Germinal center (tissue), 1 donor: Measurements from ENCODE around the gene LCN9.
"Not testable (repeated sequence)": the region's sequence is repeated elsewhere in the genome, so short reads cannot be mapped to it uniquely, and the experiment has no call there.

Experiments
- DNase-seq: peaks from one replicate; pipeline ENCODE4 v3.0.0; 2012; ENCODE audit warnings: mixed read lengths, low spot score

Gene LCN9

DNA sequence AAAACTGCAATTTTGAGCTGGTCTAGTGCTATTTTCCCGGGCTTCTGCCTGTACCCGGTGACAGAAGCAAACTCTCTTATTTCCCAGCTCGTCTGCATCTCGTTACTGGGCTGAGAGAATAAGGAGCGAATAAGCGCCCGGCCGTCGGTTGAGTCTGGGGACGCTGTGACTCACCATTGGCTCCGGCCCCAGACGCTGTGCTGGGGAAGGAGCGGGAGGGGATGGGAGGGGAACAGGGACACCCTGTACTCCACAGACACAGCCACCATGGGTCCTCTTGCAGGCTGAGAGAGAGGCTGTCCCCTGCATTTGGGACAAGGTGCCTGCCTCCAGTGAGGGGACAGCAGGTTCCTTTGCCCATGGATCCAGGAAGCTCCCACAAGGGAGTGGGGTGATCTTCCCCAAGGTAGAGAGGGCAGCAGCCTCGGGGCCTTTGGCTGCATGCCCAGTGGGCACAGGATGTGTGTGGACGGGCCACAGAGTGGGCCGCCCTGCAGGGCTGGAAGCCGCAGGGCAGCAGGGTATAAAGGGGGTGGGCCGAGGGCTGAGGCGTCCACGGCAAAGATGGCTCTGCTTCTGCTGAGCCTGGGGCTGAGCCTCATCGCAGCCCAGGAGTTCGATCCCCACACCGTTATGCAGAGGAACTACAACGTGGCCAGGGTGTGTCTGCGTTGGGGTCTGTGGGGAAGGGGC is at the start of gene LCN9:
Gene LCN9, plus strand, starts transcription at position 552 of the 693 bp plus-strand sequence. Its CDS starts 13 bp downstream, at position 565.
- DNase-seq = no peak

DNA sequence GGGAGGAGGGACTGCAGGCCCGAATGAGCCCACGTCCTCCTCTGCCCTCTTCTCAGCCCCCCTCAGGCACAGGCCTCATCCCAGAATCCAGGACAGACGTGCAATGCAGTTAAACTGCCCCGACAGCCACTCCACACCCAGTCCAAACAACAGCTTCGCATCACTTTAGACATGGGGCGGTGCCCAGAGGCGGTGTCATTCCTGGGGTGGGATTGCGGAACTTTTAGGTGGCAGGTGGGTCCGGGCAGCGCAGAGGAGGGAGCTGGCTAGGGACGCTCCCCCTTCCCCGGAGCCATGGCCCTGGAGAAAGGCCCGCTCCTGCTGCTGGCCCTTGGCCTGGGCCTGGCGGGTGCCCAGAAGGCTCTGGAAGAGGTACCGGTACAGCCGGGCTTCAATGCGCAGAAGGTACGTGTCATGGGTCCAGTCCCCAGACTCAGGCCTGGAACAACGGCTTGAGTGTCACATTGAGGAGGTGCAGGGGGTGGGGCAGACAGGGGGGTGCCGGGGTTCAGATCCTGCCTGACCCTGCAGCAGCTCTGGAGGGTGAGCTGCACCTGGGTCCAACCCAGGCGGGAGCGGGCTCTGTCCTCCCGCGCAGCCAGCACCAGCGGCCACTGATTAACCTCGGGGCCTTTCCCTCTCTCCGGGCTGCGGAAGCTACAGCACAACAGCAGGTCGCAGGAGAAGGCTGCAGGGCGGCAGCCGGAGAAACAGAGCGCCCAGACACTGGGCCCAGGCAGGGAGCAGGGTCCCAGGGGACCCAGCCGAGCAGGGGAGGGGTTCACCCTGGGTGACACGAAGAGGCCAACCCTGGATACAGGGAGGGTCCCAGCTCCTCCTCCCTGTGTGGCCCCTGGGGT is 48.9 kb upstream of the LCN9 start:
- no peak for DNase-seq

DNA sequence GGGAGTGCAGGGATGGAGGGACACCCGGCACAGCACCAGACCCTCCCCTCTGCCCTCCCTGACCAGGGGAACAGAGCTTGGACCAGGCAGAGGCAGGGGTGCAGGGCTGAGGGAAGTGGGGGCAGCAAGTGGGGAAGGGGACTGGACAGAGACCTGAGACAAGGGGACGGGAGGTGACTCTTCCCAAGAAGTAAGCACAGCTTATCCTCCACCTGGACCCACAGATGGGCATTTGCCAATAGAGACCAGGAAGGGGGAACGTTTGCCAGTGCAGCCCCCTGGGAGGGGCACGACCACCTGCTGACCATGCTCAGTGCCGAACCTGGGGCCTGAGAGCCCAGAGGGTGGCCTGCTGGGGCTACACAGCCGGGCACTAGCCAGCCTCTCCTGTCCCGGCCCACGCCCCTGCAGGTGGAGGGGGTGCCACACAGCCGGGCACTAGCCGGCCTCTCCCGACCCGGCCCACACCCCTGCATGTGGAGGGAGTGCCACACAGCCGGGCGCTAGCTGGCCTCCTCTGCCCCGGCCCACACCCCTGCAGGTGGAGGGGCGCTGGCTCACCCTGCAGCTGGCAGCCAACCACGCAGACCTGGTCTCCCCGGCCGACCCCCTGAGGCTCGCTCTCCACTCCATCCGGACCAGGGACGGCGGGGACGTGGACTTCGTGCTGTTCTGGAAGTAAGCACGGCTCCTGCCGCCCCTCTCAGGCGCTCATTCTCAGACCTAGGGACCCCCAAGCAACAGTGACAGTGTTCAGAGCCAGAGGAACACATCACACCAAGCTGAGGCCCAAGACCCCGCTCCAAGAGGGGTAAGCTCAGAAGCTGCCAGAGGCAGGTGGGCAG is 48.1 kb upstream of the LCN9 start:
- DNase-seq = no peak

GRCh38 chr9:135615666-135616618 is 47.2 kb upstream of the LCN9 start:
- DNase-seq = no peak

GRCh38 chr9:135616619-135617537 is 46.2 kb upstream of the LCN9 start:
- DNase-seq = no peak

DNA sequence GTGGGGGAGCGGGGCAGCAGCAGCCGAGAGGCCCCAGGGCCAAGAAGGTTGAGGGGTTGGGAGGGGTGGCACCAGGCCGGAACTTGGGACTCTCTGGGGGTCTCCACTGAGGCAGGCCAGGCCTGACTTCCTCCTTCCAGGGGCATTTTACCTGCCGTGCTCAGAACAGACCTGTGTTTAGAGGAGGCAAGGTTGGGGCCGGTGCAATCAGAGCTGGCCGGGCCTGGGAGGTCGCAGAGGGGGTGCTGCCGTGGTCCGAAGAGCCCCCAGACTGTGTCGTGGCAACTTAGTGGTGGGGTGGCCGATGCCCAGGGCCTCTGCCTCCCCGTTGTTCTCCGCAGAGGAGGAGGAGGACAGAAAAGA is 45.6 kb upstream of the LCN9 start:
- DNase-seq = no peak

GRCh38 chr9:135617991-135618411 is 45.1 kb upstream of the LCN9 start:
- DNase-seq = no peak

DNA sequence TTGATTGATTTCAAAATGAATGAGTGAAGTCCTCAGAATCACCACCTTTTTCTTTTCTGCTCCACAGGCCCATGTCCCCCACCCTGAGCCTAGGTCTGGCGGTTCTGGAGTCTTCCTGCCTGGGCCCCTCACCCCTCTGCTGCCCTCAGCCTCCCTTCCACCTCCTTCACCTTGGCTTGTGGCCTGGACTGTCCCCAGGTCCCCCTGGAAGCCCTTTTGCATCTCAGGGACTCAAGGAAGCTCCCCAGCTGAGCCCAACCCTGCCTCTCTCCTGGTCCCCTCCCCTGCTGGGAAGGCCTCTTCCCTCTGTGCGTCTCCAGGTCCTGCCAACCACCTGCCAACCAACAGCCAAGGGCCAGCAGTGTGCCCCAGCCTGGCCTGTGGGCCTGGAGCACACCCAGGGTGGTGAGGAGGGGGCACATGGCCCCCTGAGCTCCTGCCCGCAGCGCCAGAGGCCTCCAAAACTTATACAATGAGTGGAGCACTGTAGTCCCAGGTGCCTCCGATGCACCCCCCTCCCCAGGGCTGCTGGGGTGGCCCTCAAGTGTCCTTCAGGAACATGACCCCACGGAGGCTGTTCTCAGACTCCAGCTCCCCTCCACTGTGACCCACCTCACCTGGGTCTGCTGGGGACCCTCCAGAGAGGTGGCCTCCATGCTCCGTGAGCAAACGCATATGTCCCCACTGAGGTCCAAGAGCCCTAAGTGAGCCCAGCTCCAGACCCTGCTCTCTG is 44.1 kb upstream of the LCN9 start:
- DNase-seq = no peak

- no peak for DNase-seq
Observed at GRCh38 chr9:135619599-135619886, 43.6 kb upstream of the LCN9 start.

DNA sequence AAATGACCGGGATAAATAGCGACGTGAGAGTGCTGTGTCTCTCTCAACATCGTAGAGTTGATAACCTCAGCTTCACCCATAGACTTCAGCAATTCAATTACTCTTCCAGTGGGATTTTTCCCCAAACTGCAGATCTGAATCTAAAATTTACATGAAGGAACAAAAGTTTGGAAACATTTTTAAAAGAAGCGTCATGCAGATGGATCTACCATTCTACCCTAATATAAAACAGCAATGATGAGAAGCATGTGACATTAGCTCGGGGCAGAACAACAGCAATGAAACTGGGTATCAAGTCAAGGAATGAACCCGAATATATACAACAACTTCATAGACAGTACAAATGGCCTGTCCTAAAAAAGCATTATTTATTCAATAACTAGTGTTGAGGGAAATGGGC is 42.6 kb upstream of the LCN9 start:
- DNase-seq = no peak

- no peak for DNase-seq
Observed at GRCh38 chr9:135622415-135623020, 40.6 kb upstream of the LCN9 start.

- no peak for DNase-seq
Observed at GRCh38 chr9:135624282-135624681, 38.8 kb upstream of the LCN9 start.

- DNase-seq = no peak
Observed at GRCh38 chr9:135632841-135633240, 30.3 kb upstream of the LCN9 start.

DNA sequence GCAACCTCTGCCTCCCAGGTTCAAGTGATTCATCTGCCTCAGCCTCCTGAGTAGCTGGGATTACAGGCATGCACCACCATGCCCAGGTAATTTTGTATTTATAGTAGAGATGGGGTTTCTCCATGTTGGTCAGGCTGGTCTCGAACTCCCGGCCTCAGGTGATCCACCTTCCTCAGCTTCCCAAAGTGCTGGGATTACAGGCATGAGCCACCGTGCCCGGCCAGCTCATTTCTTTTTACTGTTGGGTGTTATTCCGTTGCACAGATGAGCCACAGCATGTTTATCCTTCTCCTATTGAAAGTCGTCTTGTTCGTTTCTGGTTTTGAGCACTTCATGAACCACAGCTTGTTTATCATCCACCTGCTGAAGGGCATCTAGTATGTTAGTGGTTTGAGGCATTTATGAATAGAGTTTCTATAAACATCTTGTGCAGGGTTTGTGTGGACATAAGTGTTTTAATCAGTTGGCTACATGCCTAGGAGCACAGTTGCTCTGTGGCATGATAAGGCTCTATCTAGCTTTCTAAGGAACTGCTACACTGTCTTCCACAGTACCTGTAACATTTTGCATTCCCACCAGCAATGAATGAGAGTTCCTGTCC is 26.1 kb upstream of the LCN9 start:
- not testable (repeated sequence) for DNase-seq

DNA sequence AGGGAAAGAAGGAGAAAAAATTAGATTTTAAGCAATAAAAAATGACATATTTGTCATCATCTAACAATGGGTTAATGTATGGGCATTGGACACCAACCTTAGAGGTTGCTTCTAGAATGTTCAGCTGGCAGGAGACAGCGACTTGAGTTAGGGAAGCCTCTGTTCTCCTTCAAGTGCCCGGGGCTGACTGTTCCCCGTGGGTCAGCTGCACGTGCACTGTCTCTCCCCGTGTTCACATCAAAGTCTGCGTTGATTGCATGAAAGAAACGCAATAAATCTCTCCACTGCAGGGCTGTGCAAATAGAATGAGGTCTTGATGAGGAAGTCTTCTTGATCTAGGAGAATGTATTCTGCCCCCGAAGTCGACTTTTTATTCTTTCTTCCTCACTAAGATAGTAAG is 23.9 kb upstream of the LCN9 start, which contains the start of gene GLT6D1:
Gene GLT6D1, minus strand, starts transcription at position 345 of the 400 bp plus-strand sequence. CDS start 353 bp downstream, outside the sequence.
- DNase-seq = no peak

- no peak for DNase-seq
Observed at GRCh38 chr9:135641047-135641446, 22.1 kb upstream of the LCN9 start.

GRCh38 chr9:135641745-135642144 is 21.4 kb upstream of the LCN9 start:
- DNase-seq = no peak

GRCh38 chr9:135644631-135645218 is 18.4 kb upstream of the LCN9 start:
- DNase-seq = no peak
